ENCODE results near the gene ZNF423. TPM values are rescaled to one million over a fixed set of nuclear protein-coding genes. Genes with fewer than 3 reads are reported as not detected.

ZNF423 gene
- total RNA-seq, 1 donor = 11.6 TPM

- TF ChIP-seq, protein P1, sequence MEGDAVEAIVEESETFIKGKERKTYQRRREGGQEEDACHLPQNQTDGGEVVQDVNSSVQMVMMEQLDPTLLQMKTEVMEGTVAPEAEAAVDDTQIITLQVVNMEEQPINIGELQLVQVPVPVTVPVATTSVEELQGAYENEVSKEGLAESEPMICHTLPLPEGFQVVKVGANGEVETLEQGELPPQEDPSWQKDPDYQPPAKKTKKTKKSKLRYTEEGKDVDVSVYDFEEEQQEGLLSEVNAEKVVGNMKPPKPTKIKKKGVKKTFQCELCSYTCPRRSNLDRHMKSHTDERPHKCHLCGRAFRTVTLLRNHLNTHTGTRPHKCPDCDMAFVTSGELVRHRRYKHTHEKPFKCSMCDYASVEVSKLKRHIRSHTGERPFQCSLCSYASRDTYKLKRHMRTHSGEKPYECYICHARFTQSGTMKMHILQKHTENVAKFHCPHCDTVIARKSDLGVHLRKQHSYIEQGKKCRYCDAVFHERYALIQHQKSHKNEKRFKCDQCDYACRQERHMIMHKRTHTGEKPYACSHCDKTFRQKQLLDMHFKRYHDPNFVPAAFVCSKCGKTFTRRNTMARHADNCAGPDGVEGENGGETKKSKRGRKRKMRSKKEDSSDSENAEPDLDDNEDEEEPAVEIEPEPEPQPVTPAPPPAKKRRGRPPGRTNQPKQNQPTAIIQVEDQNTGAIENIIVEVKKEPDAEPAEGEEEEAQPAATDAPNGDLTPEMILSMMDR (IDR thresholded peaks at IDR 0.05; ENCODE audit: extremely low read depth, low read depth, low read length) = no peak
- Histone ChIP-seq H3K36me3 (ENCODE audit: insufficient read depth, low read length) (no peaks in the 10 kb centered on the region), H3K27ac (ENCODE audit: low read depth, low read length) (no peak overlapping the region)
Measured at GRCh38 chr16:49867796-49868668, 12.1 kb upstream of the ZNF423 start.

GRCh38 chr16:49867234-49867633 lies 11.3 kb upstream of the ZNF423 start:
- no peaks in the 10 kb centered on the region for H4K20me1 ChIP-seq (ENCODE audit: insufficient read depth, low read length)
- H3K27ac ChIP-seq (ENCODE audit: low read depth, low read length) = no peak overlapping the region
- H3K9me3 ChIP-seq (ENCODE audit: low read depth, low read length) = no peaks in the 10 kb centered on the region
- H3K4me1 ChIP-seq (ENCODE audit: insufficient read depth, low read length) = no peaks in the 10 kb centered on the region
- DNase-seq (ENCODE audit: insufficient read length, low spot score, missing footprints) = peak; percentile 74
- no peak overlapping the region for H3K4me2 ChIP-seq (ENCODE audit: insufficient read depth, low read length)
- H3K79me2 ChIP-seq (ENCODE audit: insufficient read depth, low read length) = no peaks in the 10 kb centered on the region
- H3K27me3 ChIP-seq (ENCODE audit: insufficient read depth, low read length) = no peaks in the 10 kb centered on the region
- no peak overlapping the region for H3K4me3 ChIP-seq (ENCODE audit: insufficient read depth, low read length)
- TF ChIP-seq, protein P1 (IDR thresholded peaks at IDR 0.05; ENCODE audit: extremely low read depth, low read depth, low read length) = no peak
- no peaks in the 10 kb centered on the region for H3K36me3 ChIP-seq (ENCODE audit: insufficient read depth, low read length)
- no peak overlapping the region for H2AFZ ChIP-seq (ENCODE audit: low read length)

More at GRCh38 chr16:49867796-49868668, 12.1 kb upstream of the ZNF423 start:
- no peaks in the 10 kb centered on the region for H4K20me1 ChIP-seq (ENCODE audit: insufficient read depth, low read length)
- H3K79me2 ChIP-seq (ENCODE audit: insufficient read depth, low read length) = no peaks in the 10 kb centered on the region
- H3K4me3 ChIP-seq (ENCODE audit: insufficient read depth, low read length) = no peak overlapping the region
- no peak overlapping the region for H2AFZ ChIP-seq (ENCODE audit: low read length)
- H3K4me1 ChIP-seq (ENCODE audit: insufficient read depth, low read length) = no peaks in the 10 kb centered on the region
- no peak overlapping the region for H3K4me2 ChIP-seq (ENCODE audit: insufficient read depth, low read length)
- no peaks in the 10 kb centered on the region for H3K27me3 ChIP-seq (ENCODE audit: insufficient read depth, low read length)
- H3K9me3 ChIP-seq (ENCODE audit: low read depth, low read length) = no peaks in the 10 kb centered on the region
- DNase-seq (ENCODE audit: insufficient read length, low spot score, missing footprints) = peak; percentile 51

GRCh38 chr16:49866595-49867071 lies 10.7 kb upstream of the ZNF423 start:
- Histone ChIP-seq H4K20me1 (ENCODE audit: insufficient read depth, low read length) (no peaks in the 10 kb centered on the region), H3K79me2 (ENCODE audit: insufficient read depth, low read length) (no peaks in the 10 kb centered on the region), H3K4me3 (ENCODE audit: insufficient read depth, low read length) (no peak overlapping the region), H3K27me3 (ENCODE audit: insufficient read depth, low read length) (peaks cover under 1% of the 10 kb centered on the region), H3K9me3 (ENCODE audit: low read depth, low read length) (no peaks in the 10 kb centered on the region), H3K4me1 (ENCODE audit: insufficient read depth, low read length) (no peaks in the 10 kb centered on the region), H3K36me3 (ENCODE audit: insufficient read depth, low read length) (no peaks in the 10 kb centered on the region), H3K4me2 (ENCODE audit: insufficient read depth, low read length) (no peak overlapping the region), H2AFZ (ENCODE audit: low read length) (no peak overlapping the region), H3K27ac (ENCODE audit: low read depth, low read length) (no peak overlapping the region)
- peak; percentile 41 for DNase-seq (ENCODE audit: insufficient read length, low spot score, missing footprints)
- TF ChIP-seq, protein P1 (IDR thresholded peaks at IDR 0.05; ENCODE audit: extremely low read depth, low read depth, low read length) = no peak

DNA sequence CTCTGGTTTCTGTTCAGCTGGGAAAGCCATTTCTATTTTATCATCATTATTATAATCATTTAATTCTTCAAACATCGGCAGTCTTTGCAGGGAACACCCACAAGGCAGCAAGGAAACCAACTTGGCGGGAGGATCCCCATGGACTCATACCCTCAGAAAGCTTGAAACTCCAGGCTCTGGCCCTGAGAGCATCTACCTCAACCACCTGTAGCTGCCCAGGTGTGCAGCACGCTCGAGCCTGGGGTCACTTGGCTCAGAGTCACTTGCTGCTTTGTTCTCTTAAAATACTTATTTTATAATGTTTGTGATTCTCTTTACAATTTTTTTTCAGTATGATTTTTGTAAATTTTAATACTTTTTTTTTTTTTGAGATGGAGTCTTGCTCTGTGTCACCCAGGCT lies 6.8 kb upstream of the ZNF423 start:
- Histone ChIP-seq H3K4me1 (ENCODE audit: insufficient read depth, low read length) (no peaks in the 10 kb centered on the region), H3K27ac (ENCODE audit: low read depth, low read length) (no peak overlapping the region), H3K9me3 (ENCODE audit: low read depth, low read length) (no peaks in the 10 kb centered on the region), H3K4me2 (ENCODE audit: insufficient read depth, low read length) (no peak overlapping the region), H4K20me1 (ENCODE audit: insufficient read depth, low read length) (no peaks in the 10 kb centered on the region), H3K36me3 (ENCODE audit: insufficient read depth, low read length) (no peaks in the 10 kb centered on the region), H3K4me3 (ENCODE audit: insufficient read depth, low read length) (no peak overlapping the region), H3K79me2 (ENCODE audit: insufficient read depth, low read length) (no peaks in the 10 kb centered on the region), H2AFZ (ENCODE audit: low read length) (no peak overlapping the region), H3K27me3 (ENCODE audit: insufficient read depth, low read length) (peaks cover 14% of the 10 kb centered on the region)
- TF ChIP-seq, protein P1 (IDR thresholded peaks at IDR 0.05; ENCODE audit: extremely low read depth, low read depth, low read length) = no peak
- DNase-seq (ENCODE audit: insufficient read length, low spot score, missing footprints) = no peak
